WERI-Rb-1 (cell line): Measurements from ENCODE around the gene TXNRD1.

Experiments used
- DNase-seq: peaks from one replicate; pipeline ENCODE4 v3.0.0-alpha.2; 2020
- H3K27ac ChIP-seq: fragments of 250-450 bp; sonication (Bioruptor Pico); 2 replicates; pipeline ENCODE4 v1.5.1; 2020; ENCODE audit warnings: mild to moderate bottlenecking, moderate library complexity
- H3K27me3 ChIP-seq: fragments of 250-450 bp; sonication (Bioruptor Pico); 2 replicates; pipeline ENCODE4 v1.5.1; 2021; ENCODE audit warnings: mild to moderate bottlenecking, low read depth, moderate library complexity; ENCODE audit not compliant: insufficient read depth, severe bottlenecking
- H3K36me3 ChIP-seq: fragments of 250-450 bp; sonication (Bioruptor Pico); 2 replicates; pipeline ENCODE4 v1.5.1; 2020; ENCODE audit warnings: mild to moderate bottlenecking, moderate library complexity
- H3K4me3 ChIP-seq: 2 replicates; pipeline ENCODE4 v1.5.1; 2011; ENCODE audit warnings: low read depth, mild to moderate bottlenecking, control low read depth, low read length
- H3K9me3 ChIP-seq: fragments of 250-450 bp; sonication (Bioruptor Pico); 2 replicates; pipeline ENCODE4 v1.5.1; 2021; ENCODE audit warnings: mild to moderate bottlenecking, moderate library complexity; ENCODE audit not compliant: severe bottlenecking
- TF ChIP-seq, protein P1 (sequence below): IDR thresholded peaks from 2 replicates; pipeline ENCODE4 v1.5.1; 2011; ENCODE audit warnings: low read depth, mild to moderate bottlenecking, control low read depth, inconsistent platforms, low read length

The TXNRD1 gene

DNA sequence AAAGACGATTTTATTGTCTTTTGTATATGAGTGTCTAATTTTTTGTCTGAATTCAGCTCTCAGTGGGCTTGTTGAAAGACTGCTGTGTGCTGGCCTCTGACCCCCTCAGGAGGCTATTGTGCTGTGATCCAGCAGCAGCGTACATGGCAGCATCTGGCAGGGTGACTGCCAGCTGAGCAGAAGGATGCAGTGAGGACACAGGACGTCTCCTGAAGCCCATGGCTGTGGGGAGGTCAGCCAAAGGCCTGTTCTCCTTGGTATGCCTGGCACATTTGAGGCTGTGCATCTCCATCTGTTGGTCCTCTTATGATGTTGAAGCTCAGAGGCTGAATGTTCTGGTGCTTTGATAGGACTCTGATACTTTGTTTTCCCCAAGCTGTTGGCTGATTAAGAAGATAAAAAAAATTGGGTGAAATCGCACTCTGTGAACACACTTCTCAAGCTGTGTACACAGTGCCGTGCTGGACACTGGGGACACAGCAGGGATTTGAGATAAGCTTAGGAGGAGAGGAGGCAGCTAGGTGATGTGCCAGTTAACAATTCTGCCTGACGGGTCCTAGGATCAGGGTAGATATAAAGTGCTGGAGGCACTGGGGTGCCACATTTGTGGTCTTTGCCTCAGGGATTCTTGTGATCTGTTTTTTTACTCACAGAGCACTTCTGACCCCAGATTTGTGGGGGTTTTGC, 125.5 kb downstream of the TXNRD1 start:
- Histone ChIP-seq H3K27ac (no peak overlapping the region), H3K9me3 (no peaks in the 10 kb centered on the region), H3K4me3 (no peak overlapping the region), H3K27me3 (no peaks in the 10 kb centered on the region), H3K36me3 (peaks cover 72% of the 10 kb centered on the region)
- no peak for DNase-seq
- TF ChIP-seq, protein P1, sequence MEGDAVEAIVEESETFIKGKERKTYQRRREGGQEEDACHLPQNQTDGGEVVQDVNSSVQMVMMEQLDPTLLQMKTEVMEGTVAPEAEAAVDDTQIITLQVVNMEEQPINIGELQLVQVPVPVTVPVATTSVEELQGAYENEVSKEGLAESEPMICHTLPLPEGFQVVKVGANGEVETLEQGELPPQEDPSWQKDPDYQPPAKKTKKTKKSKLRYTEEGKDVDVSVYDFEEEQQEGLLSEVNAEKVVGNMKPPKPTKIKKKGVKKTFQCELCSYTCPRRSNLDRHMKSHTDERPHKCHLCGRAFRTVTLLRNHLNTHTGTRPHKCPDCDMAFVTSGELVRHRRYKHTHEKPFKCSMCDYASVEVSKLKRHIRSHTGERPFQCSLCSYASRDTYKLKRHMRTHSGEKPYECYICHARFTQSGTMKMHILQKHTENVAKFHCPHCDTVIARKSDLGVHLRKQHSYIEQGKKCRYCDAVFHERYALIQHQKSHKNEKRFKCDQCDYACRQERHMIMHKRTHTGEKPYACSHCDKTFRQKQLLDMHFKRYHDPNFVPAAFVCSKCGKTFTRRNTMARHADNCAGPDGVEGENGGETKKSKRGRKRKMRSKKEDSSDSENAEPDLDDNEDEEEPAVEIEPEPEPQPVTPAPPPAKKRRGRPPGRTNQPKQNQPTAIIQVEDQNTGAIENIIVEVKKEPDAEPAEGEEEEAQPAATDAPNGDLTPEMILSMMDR, result no peak

DNA sequence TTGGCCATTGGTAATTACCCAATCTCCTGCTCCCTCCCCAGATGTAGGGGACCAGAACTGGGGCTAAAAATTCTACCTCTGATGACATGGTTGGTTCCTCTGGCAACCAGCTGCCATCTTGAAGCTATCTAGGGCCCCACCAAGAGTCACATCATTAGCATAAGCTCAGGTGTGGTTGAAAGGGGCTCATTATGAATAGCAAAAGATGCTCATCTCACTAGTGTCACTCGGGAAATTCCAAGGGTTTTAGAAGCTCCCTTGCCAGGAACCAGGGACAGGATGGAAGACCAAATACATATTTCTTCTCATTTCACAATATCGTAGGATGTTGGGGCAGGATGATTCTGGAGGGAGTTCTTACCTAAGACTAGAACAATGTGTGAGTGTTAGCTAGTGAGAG, 126.6 kb downstream of the TXNRD1 start:
- TF ChIP-seq, protein P1, result no peak
- H3K27ac ChIP-seq, result no peak overlapping the region
- peaks cover 70% of the 10 kb centered on the region for H3K36me3 ChIP-seq
- H3K27me3 ChIP-seq, result no peaks in the 10 kb centered on the region
- no peaks in the 10 kb centered on the region for H3K9me3 ChIP-seq
- H3K4me3 ChIP-seq, result no peak overlapping the region
- DNase-seq, result no peak

DNA sequence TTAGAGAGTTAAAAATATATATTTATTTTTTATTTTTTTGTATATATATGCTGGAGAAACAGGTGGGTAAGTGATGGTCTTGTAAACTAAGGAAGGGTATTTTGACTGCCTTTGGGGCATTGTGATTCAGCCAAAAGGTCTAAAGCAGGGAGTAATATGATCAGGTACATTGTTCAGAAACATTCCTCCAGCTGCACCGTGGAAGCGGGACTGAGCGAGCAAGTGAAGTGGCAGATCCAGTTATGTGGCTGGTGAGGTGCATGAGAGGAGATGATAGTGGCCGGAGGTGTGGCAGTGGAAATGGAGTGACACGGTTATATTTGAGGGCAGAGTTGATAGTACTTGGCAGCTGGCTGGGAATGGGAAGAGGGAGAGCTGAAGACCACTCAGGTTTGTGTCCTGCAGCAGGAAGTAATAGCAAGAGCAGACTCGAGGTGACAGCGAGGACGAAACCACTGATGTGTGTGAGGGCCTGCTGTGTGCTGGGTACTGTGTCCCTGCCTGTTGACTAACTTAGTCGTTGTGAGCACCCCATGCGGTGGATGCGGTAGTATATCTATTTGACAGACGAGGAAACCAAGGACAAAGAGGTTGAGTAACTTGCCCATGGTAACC, 127.2 kb downstream of the TXNRD1 start:
- Histone ChIP-seq H3K36me3 (peaks cover 72% of the 10 kb centered on the region), H3K27me3 (no peaks in the 10 kb centered on the region), H3K27ac (no peak overlapping the region), H3K9me3 (no peaks in the 10 kb centered on the region), H3K4me3 (no peak overlapping the region)
- TF ChIP-seq, protein P1, result no peak
- DNase-seq, result no peak

DNA sequence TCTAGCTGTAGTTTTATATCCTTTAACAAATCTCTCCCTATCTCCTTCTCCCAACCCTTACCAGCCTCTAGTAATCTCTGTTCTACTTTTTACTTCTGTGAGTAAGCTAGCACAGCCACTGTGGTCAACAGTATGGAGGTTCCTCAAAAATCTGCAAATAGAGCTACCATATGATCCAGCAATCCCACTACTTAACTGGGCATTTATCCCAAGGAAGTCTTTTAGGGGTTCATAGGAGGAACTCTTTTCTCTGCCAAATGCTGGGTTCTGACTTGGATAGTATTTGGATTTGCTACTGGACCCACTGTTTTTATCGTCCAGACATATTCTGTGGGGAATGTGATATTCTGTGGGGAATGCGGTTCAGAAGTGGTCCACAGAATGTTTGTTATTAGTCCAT, 129.1 kb downstream of the TXNRD1 start:
- Histone ChIP-seq H3K27me3 (no peaks in the 10 kb centered on the region), H3K4me3 (no peak overlapping the region), H3K9me3 (no peaks in the 10 kb centered on the region), H3K36me3 (peaks cover 75% of the 10 kb centered on the region), H3K27ac (no peak overlapping the region)
- TF ChIP-seq, protein P1, result no peak
- DNase-seq, result no peak

DNA sequence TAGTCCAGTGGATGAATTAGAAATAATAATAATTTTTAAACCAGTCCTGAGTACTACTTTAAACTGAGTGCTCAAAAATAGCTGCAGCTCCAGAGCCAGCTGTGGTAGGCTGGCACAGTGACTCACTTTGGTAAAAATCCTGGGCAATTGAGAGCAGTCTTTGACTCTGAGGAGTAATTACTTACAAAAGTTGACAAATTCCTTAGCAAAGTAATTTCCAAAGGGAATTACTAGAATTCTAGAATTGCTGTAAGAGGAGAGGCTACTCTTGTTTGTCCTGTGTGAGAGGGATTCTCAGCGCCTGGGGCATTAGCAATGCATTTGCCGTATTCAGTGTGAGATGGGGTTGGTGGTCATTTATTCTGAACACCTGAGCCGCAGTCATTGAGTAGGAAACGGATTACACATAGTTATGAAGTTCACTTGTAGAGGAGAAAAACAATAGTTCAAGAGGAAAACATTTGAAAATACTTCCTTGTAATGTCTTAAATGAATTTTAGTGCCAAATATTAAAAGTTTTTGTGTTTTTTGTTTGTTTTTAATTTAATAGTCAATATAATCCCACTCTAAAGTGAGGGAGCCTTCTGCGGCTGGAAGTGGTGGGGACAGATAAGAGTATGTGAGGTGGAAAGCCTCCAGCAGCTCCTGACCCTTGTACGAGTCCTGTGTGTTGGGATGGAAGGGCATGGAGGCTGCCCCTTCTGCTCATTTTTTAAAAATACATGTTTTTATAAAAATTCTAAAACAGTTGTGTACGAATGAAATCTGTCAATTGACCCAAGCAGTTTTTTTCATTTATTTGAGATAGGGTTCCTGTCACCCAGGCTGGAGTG, 129.9 kb downstream of the TXNRD1 start:
- TF ChIP-seq, protein P1, result no peak
- H3K9me3 ChIP-seq, result no peaks in the 10 kb centered on the region
- H3K4me3 ChIP-seq, result no peak overlapping the region
- peaks cover 74% of the 10 kb centered on the region for H3K36me3 ChIP-seq
- DNase-seq, result no peak
- no peak overlapping the region for H3K27ac ChIP-seq
- H3K27me3 ChIP-seq, result no peaks in the 10 kb centered on the region
